Neural cell (in vitro differentiated cells): ENCODE data around the gene CDK13. TPM values are rescaled to one million over a fixed set of nuclear protein-coding genes. Genes with fewer than 3 reads are reported as not detected.

Source experiments
- H2AFZ ChIP-seq: fragments of 200-600, 300-800 bp; sonication (generic), shearing (Covaris generic); 2 replicates; pipeline ENCODE4 v1.6.0; 2014; ENCODE audit warnings: low read depth, mild to moderate bottlenecking, antibody characterized with exemption, low read length, moderate library complexity
- H3F3A ChIP-seq: fragments of 200-600 bp; shearing (Covaris generic); 2 replicates; pipeline ENCODE4 v1.6.1; 2016; ENCODE audit warnings: mild to moderate bottlenecking, moderate library complexity, mixed read lengths, antibody characterized with exemption, low read length; ENCODE audit not compliant: insufficient read depth, poor library complexity, severe bottlenecking
- H3K27ac ChIP-seq: fragments of 200-600, 300-800 bp; sonication (generic), shearing (Covaris generic); 2 replicates; pipeline ENCODE4 v1.5.1; 2014; ENCODE audit warnings: mild to moderate bottlenecking, low read length, moderate library complexity
- H3K27me3 ChIP-seq: fragments of 300-800, 200-600 bp; sonication (generic), shearing (Covaris generic); 2 replicates; pipeline ENCODE4 v1.6.0; 2014; ENCODE audit warnings: mild to moderate bottlenecking, low read depth, low read length, moderate library complexity; ENCODE audit not compliant: insufficient read depth
- H3K36me3 ChIP-seq: fragments of 300-800, 200-600 bp; sonication (generic), shearing (Covaris generic); 2 replicates; pipeline ENCODE4 v1.5.1; 2014; ENCODE audit warnings: mild to moderate bottlenecking, antibody characterized with exemption, low read length, moderate library complexity; ENCODE audit not compliant: insufficient read depth
- H3K4me2 ChIP-seq: fragments of 300-800, 200-600 bp; sonication (generic), shearing (Covaris generic); 2 replicates; pipeline ENCODE4 v1.6.0; 2014; ENCODE audit warnings: mild to moderate bottlenecking, low read length
- H3K4me3 ChIP-seq: fragments of 300-800, 200-600 bp; sonication (generic), shearing (Covaris generic); 2 replicates; pipeline ENCODE4 v1.5.1; 2014; ENCODE audit warnings: mild to moderate bottlenecking, low read length, moderate library complexity
- H3K79me2 ChIP-seq: fragments of 200-600 bp; shearing (Covaris generic); replicated peaks from 2 replicates; pipeline ENCODE4 v1.6.0; 2014; ENCODE audit warnings: mild to moderate bottlenecking, low read length, moderate library complexity; ENCODE audit not compliant: insufficient read depth
- H3K9ac ChIP-seq: fragments of 300-800, 200-600 bp; sonication (generic), shearing (Covaris generic); 2 replicates; pipeline ENCODE4 v1.6.1; 2016; ENCODE audit warnings: mild to moderate bottlenecking, low read length, mixed read lengths
- H3K9me2 ChIP-seq: fragments of 200-600 bp; shearing (Covaris generic); 2 replicates; pipeline ENCODE4 v1.6.1; 2016; ENCODE audit warnings: mild to moderate bottlenecking, low read length, mixed read lengths; ENCODE audit not compliant: insufficient read depth
- H3K9me3 ChIP-seq: fragments of 200-600, 300-800 bp; sonication (generic), shearing (Covaris generic); 2 replicates; pipeline ENCODE4 v1.6.1; 2016; ENCODE audit warnings: mild to moderate bottlenecking, mixed run types, low read length, moderate library complexity, mixed read lengths
- H4K20me1 ChIP-seq: fragments of 200-600 bp; shearing (Covaris generic); 2 replicates; pipeline ENCODE4 v1.6.1; 2016; ENCODE audit warnings: mild to moderate bottlenecking, mixed run types; ENCODE audit not compliant: insufficient read depth
- EP300 ChIP-seq: fragments of 450-650 bp; conservative IDR thresholded peaks from 2 replicates; pipeline ENCODE4 v1.6.1; 2014; ENCODE audit warnings: antibody characterized with exemption, mild to moderate bottlenecking, moderate library complexity; ENCODE audit not compliant: poor library complexity, severe bottlenecking
- EZH2 ChIP-seq: fragments of 200-600, 300-800 bp; shearing (Covaris generic), sonication (generic); IDR thresholded peaks from 2 replicates; pipeline ENCODE4 v1.6.1; 2014; ENCODE audit warnings: antibody characterized with exemption, low read length, borderline replicate concordance, mild to moderate bottlenecking; ENCODE audit not compliant: insufficient read depth, poor library complexity, severe bottlenecking
- MXI1 ChIP-seq: fragments of 450-650 bp; conservative IDR thresholded peaks from 2 replicates; pipeline ENCODE4 v1.6.1; 2014; ENCODE audit warnings: antibody characterized with exemption, mild to moderate bottlenecking; ENCODE audit not compliant: poor library complexity, severe bottlenecking
- POLR2AphosphoS5 ChIP-seq: IDR thresholded peaks from 2 replicates; pipeline ENCODE4 v1.6.1; 2012
- RAD21 ChIP-seq: fragments of 450-650 bp; conservative IDR thresholded peaks from 2 replicates; pipeline ENCODE4 v1.6.1; 2014; ENCODE audit warnings: antibody characterized with exemption, mild to moderate bottlenecking, moderate library complexity
- SMC3 ChIP-seq: fragments of 450-650 bp; conservative IDR thresholded peaks from 2 replicates; pipeline ENCODE4 v1.6.1; 2014; ENCODE audit warnings: antibody characterized with exemption, mild to moderate bottlenecking, moderate library complexity; ENCODE audit not compliant: poor library complexity
- TAF1 ChIP-seq: IDR thresholded peaks from 2 replicates; pipeline ENCODE4 v1.6.1; 2012; ENCODE audit warnings: low read depth
- polyA minus RNA-seq: library from RNA; depleted of rRNA, polyadenylated mRNA; stranded (reverse); fragments of >200 nt; gene quantifications from 2 replicates; pipeline ENCODE4 v1.2.3, GENCODE V29; 2014
- polyA plus RNA-seq: library from polyadenylated mRNA; depleted of rRNA; stranded (reverse); fragments of >200 nt; gene quantifications from 2 replicates; pipeline ENCODE4 v1.2.3, GENCODE V29; 2014
- TF ChIP-seq, protein P1 (sequence below): fragments of 450-650 bp; IDR thresholded peaks from 2 replicates; pipeline ENCODE4 v1.5.1; 2014; ENCODE audit warnings: antibody characterized with exemption, mild to moderate bottlenecking, moderate library complexity; ENCODE audit not compliant: poor library complexity, severe bottlenecking
- TF ChIP-seq, protein P2 (sequence below): IDR thresholded peaks from 2 replicates; pipeline ENCODE4 v1.6.1; 2012; ENCODE audit warnings: borderline replicate concordance

The CDK13 gene
- polyA plus RNA-seq = 27.0 and 29.6 TPM in 2 replicates
- polyA minus RNA-seq = 144 and 156 TPM in 2 replicates

DNA sequence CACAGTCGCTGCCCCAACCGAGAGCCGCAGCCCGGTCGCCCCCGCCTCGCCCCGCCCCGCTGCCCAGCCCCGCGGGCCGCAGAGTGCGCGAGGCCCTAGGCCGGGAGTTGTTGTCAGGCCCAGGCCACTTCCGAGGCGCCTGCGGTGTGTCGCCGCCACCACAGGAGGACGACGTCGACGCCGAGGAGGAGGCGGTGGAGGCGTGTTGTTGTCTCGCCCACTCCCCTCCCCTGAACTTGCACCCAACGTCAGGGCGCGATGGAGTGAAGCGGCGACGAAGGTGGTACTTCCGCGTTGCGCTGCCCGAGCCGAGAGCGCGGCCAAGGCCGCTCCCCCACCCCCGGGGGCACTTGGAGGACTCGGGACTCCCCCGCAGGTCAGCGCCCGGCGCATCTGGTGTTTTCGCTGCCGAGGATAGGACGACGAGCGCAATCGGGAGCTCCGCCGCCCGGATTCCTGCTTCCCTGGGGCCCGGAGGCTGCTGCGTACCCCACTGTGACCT is at the start of gene CDK13:
Gene CDK13 (plus strand): TSS at position 286 of the 502 bp plus-strand sequence. CDS start 386 bp downstream, outside the sequence.
- H3K9me2 ChIP-seq = no peaks in the 10 kb centered on the region
- no peak for TF ChIP-seq SMC3
- TF ChIP-seq, protein P1, sequence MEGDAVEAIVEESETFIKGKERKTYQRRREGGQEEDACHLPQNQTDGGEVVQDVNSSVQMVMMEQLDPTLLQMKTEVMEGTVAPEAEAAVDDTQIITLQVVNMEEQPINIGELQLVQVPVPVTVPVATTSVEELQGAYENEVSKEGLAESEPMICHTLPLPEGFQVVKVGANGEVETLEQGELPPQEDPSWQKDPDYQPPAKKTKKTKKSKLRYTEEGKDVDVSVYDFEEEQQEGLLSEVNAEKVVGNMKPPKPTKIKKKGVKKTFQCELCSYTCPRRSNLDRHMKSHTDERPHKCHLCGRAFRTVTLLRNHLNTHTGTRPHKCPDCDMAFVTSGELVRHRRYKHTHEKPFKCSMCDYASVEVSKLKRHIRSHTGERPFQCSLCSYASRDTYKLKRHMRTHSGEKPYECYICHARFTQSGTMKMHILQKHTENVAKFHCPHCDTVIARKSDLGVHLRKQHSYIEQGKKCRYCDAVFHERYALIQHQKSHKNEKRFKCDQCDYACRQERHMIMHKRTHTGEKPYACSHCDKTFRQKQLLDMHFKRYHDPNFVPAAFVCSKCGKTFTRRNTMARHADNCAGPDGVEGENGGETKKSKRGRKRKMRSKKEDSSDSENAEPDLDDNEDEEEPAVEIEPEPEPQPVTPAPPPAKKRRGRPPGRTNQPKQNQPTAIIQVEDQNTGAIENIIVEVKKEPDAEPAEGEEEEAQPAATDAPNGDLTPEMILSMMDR = no peak
- no peak for TF ChIP-seq MXI1
- TF ChIP-seq RAD21 = peak; percentile 14
- TF ChIP-seq EP300 = no peak
- TF ChIP-seq POLR2AphosphoS5 = peak; percentile 43
- no peak for TF ChIP-seq EZH2
- TF ChIP-seq TAF1 = no peak
- TF ChIP-seq, protein P2, sequence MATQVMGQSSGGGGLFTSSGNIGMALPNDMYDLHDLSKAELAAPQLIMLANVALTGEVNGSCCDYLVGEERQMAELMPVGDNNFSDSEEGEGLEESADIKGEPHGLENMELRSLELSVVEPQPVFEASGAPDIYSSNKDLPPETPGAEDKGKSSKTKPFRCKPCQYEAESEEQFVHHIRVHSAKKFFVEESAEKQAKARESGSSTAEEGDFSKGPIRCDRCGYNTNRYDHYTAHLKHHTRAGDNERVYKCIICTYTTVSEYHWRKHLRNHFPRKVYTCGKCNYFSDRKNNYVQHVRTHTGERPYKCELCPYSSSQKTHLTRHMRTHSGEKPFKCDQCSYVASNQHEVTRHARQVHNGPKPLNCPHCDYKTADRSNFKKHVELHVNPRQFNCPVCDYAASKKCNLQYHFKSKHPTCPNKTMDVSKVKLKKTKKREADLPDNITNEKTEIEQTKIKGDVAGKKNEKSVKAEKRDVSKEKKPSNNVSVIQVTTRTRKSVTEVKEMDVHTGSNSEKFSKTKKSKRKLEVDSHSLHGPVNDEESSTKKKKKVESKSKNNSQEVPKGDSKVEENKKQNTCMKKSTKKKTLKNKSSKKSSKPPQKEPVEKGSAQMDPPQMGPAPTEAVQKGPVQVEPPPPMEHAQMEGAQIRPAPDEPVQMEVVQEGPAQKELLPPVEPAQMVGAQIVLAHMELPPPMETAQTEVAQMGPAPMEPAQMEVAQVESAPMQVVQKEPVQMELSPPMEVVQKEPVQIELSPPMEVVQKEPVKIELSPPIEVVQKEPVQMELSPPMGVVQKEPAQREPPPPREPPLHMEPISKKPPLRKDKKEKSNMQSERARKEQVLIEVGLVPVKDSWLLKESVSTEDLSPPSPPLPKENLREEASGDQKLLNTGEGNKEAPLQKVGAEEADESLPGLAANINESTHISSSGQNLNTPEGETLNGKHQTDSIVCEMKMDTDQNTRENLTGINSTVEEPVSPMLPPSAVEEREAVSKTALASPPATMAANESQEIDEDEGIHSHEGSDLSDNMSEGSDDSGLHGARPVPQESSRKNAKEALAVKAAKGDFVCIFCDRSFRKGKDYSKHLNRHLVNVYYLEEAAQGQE = no peak
- H3K4me2 ChIP-seq = no peak within 1 kb of the TSS
- H4K20me1 ChIP-seq = peaks cover 14% of the 10 kb centered on the region
- peak within 1 kb of the TSS; percentile 87 for H3K9ac ChIP-seq
- peaks cover 34% of the 10 kb centered on the region for H3K79me2 ChIP-seq
- H3F3A ChIP-seq = peaks cover 11% of the 10 kb centered on the region
- H3K9me3 ChIP-seq = no peaks in the 10 kb centered on the region
- H2AFZ ChIP-seq = peak within 1 kb of the TSS; percentile 77
- H3K27ac ChIP-seq = peak within 1 kb of the TSS; percentile 93
- H3K27me3 ChIP-seq = no peaks in the 10 kb centered on the region
- H3K36me3 ChIP-seq = no peaks in the 10 kb centered on the region
- H3K4me3 ChIP-seq = peak within 1 kb of the TSS; percentile 85

DNA sequence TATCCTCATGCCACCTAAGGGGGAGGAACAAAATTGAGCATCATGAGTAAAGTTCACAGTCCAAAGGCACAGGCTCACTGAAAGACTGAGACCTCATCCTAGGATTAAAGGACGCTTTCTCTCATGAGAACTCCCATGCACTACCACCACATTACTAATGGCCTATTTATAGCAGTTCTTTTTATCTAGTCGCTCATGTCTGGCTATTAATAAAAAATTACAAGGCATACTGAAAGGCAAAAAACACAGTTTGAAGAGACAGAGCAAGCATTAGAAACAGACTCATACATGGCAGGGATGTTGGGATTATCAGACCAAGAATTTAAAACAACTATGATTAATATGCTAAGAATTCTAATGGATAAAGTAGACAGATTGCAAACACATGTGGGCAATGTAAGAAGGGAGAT is 46.0 kb upstream of the CDK13 start:
- no peak overlapping the region for H2AFZ ChIP-seq
- no peaks in the 10 kb centered on the region for H3F3A ChIP-seq
- no peak overlapping the region for H3K4me3 ChIP-seq
- H3K9me3 ChIP-seq = no peaks in the 10 kb centered on the region
- no peaks in the 10 kb centered on the region for H3K79me2 ChIP-seq
- no peaks in the 10 kb centered on the region for H3K9me2 ChIP-seq
- TF ChIP-seq EP300 (no peak), RAD21 (no peak), EZH2 (no peak), SMC3 (no peak), MXI1 (no peak), TAF1 (no peak), POLR2AphosphoS5 (no peak)
- TF ChIP-seq, protein P2 = no peak
- TF ChIP-seq, protein P1 = no peak
- H3K27ac ChIP-seq = no peak overlapping the region
- H4K20me1 ChIP-seq = no peaks in the 10 kb centered on the region
- H3K4me2 ChIP-seq = no peak overlapping the region
- no peak overlapping the region for H3K9ac ChIP-seq
- no peaks in the 10 kb centered on the region for H3K27me3 ChIP-seq
- H3K36me3 ChIP-seq = no peaks in the 10 kb centered on the region
